ENCODE results near the gene KIF27. TPM values are rescaled to one million over a fixed set of nuclear protein-coding genes. Genes with fewer than 3 reads are reported as not detected.
"Not testable (repeated sequence)": the region's sequence is repeated elsewhere in the genome, so short reads cannot be mapped to it uniquely, and the experiment has no call there.

Gene KIF27
- total RNA-seq, 4 donors from 2014 or later, result 1.8 to 29.7 (median 9.2) TPM

- H3K9me3 ChIP-seq, H3K27me3 ChIP-seq, H3K27ac ChIP-seq, H3K4me1 ChIP-seq, H3K36me3 ChIP-seq, DNase-seq, H3K4me3 ChIP-seq: not testable (repeated sequence)
Measured at GRCh38 chr9:83803941-83804340, 117.3 kb downstream of the KIF27 start.

DNA sequence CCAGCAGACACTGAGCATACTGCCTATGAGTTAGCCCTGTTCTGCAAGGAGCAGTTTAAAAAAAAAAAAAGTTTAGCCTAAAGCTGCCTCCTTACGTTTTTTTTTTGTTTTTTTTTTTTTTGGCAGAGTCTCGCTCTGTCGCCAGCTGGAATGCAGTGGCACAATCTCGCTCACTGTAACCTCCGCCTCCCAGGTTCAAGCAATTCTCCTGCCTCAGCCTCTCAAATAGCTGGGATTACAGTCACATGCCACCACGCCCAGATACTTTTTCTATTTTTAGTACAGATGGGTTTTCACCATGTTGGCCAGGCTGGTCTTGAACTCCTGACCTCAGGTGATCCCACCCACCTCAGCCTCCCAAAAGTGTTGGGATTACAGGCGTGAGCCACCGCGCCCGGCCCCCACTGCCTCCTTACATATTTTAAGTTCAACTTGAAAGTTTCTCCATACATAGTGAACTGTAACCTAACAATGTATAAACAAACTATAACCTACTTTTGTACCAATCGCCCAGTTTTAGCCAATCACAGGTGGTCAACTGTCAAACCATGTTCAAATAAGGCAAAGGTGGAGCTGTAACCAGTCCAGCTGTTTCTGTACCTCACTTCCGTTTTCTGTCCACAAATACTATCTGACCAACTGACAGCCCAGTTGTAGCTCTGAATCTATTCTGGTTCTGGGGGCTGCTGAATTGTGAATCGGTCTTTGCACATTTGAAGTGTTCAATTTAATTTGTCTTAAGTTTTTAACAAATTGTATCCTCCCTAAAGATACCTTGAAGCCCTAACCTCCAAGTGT is 120.8 kb downstream of the KIF27 start:
- no peaks in the 10 kb centered on the region for H3K27me3 ChIP-seq
- H3K9me3 ChIP-seq, result no peaks in the 10 kb centered on the region
- no peak overlapping the region for H3K27ac ChIP-seq
- DNase-seq, result no peak
- TF ChIP-seq POLR2A (IDR thresholded peaks at IDR 0.05), result no peak
- TF ChIP-seq, protein P1, sequence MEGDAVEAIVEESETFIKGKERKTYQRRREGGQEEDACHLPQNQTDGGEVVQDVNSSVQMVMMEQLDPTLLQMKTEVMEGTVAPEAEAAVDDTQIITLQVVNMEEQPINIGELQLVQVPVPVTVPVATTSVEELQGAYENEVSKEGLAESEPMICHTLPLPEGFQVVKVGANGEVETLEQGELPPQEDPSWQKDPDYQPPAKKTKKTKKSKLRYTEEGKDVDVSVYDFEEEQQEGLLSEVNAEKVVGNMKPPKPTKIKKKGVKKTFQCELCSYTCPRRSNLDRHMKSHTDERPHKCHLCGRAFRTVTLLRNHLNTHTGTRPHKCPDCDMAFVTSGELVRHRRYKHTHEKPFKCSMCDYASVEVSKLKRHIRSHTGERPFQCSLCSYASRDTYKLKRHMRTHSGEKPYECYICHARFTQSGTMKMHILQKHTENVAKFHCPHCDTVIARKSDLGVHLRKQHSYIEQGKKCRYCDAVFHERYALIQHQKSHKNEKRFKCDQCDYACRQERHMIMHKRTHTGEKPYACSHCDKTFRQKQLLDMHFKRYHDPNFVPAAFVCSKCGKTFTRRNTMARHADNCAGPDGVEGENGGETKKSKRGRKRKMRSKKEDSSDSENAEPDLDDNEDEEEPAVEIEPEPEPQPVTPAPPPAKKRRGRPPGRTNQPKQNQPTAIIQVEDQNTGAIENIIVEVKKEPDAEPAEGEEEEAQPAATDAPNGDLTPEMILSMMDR (IDR thresholded peaks at IDR 0.05), result no peak
- no peaks in the 10 kb centered on the region for H3K4me1 ChIP-seq
- peaks cover 0 to 11% (median 0%) of the 10 kb centered on the region in 3 donors for H3K36me3 ChIP-seq
- H3K4me3 ChIP-seq, result no peak overlapping the region

GRCh38 chr9:83794051-83794450 is 127.2 kb downstream of the KIF27 start:
- no peak overlapping the region for H3K4me3 ChIP-seq
- H3K27ac ChIP-seq, result no peak overlapping the region
- DNase-seq, result no peak
- H3K4me1 ChIP-seq, result no peaks in the 10 kb centered on the region
- TF ChIP-seq POLR2A (IDR thresholded peaks at IDR 0.05), result no peak
- TF ChIP-seq, protein P1 (IDR thresholded peaks at IDR 0.05), result no peak
- no peaks in the 10 kb centered on the region for H3K9me3 ChIP-seq
- H3K27me3 ChIP-seq, result no peaks in the 10 kb centered on the region
- H3K36me3 ChIP-seq, result peaks cover 0 to 11% (median 0%) of the 10 kb centered on the region in 3 donors

DNA sequence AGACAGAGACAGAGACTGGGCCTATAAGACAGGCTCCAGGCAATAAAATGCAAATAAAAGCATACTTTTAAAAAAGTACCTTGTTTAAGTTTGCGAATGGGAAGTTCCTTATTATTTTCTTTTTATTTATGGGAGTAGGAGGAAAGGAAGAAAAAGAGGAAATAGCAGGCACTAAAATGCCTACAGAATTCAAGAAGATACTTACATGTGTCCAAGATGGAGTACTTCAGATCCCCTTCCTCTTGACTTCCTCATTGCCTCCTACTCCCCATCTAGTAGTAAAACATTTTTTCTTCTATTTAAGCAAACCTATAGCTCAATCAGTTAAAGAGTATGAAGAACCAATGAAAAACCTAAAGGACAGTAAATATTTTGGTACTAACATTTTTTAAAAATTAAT is 128.5 kb downstream of the KIF27 start:
- no peak for DNase-seq
- Histone ChIP-seq H3K9me3 (no peaks in the 10 kb centered on the region), H3K36me3 (peaks cover 0 to 11% (median 0%) of the 10 kb centered on the region in 3 donors), H3K27ac (no peak overlapping the region), H3K27me3 (no peaks in the 10 kb centered on the region), H3K4me3 (no peak overlapping the region), H3K4me1 (no peaks in the 10 kb centered on the region)
- TF ChIP-seq, protein P1 (IDR thresholded peaks at IDR 0.05), result no peak
- no peak for TF ChIP-seq POLR2A (IDR thresholded peaks at IDR 0.05)

Other genes with a start within 250 kb of the KIF27 start
- 100 to 1,000 TPM in 2 of 4 donors, 10 to 100 TPM in 2; 65.3 to 117 (median 94.9) TPM for gene UBQLN1, start 213.5 kb downstream of the KIF27 start, total RNA-seq
- gene GKAP1, start 103.7 kb downstream of the KIF27 start, total RNA-seq, result 10 to 100 TPM in 2 of 4 donors, 1 to 10 TPM in 2; 7.5 to 22.3 (median 10.7) TPM
- 100 to 1,000 TPM; 310 to 396 (median 360) TPM for gene HNRNPK, start 58.8 kb upstream of the KIF27 start, total RNA-seq
- 1 to 10 TPM; 8.2 to 9.1 (median 8.4) TPM for gene RMI1, start 59.4 kb upstream of the KIF27 start, total RNA-seq